ENCODE results near the gene SARDH. TPM values are rescaled to one million over a fixed set of nuclear protein-coding genes. Genes with fewer than 3 reads are reported as not detected.

The SARDH gene
- total and polyA plus RNA-seq, 2 donors (not counting 3 experiments of a cell fraction or from before 2014, with no cell fraction given), result 0.19 to 0.44 TPM

- peaks cover 23% of the 10 kb centered on the region for H3K4me1 ChIP-seq (ENCODE audit: control insufficient read depth, extremely low read depth, insufficient read depth, low read length)
- no peak overlapping the region for H3K4me2 ChIP-seq (ENCODE audit: insufficient read depth, low read length)
- no peak overlapping the region for H3K4me3 ChIP-seq (replicated peaks in 1 of 3; ENCODE audit: insufficient read depth in 1 of 3, low read depth in 1 of 3, low read length in 3 of 3)
- dilution Hi-C loops (cut with MboI; ENCODE audit: extremely low pct_ligation_motif_present, low sequenced_read_pairs), result no loop called here
- H3K9me3 ChIP-seq (replicated peaks; ENCODE audit: control insufficient read depth, insufficient read depth, low read length), result no peaks in the 10 kb centered on the region
- BruUV-seq (replicated peaks), result no TSS peak
- TF ChIP-seq MAX (IDR thresholded peaks at IDR 0.05; ENCODE audit: insufficient read depth, insufficient read length) (peak; percentile 37), FOS (IDR thresholded peaks at IDR 0.05; ENCODE audit: borderline replicate concordance, insufficient read depth, low read length) (no peak)
- ChIA-PET POLR2A (no interaction called here), CTCF (no interaction called here)
- H3K79me2 ChIP-seq (ENCODE audit: control insufficient read depth, insufficient read depth, low read length), result no peaks in the 10 kb centered on the region
- H3K9ac ChIP-seq (replicated peaks; ENCODE audit: extremely low read depth, insufficient read depth, low read length), result no peak overlapping the region
- no peaks in the 10 kb centered on the region for H4K20me1 ChIP-seq (replicated peaks; ENCODE audit: control insufficient read depth, extremely low read depth, insufficient read depth, low read length)
- H2AFZ ChIP-seq (ENCODE audit: low read depth, low read length), result no peak overlapping the region
- H3K27me3 ChIP-seq (ENCODE audit: control insufficient read depth in 2 of 2, insufficient read depth in 2 of 2, low read length in 2 of 2), result no peaks in the 10 kb centered on the region
- peaks cover 0 to 16% of the 10 kb centered on the region in 2 experiments for H3K36me3 ChIP-seq (ENCODE audit: control insufficient read depth in 2 of 2, extremely low read depth in 1 of 2, insufficient read depth in 2 of 2, low read length in 2 of 2)
- DNase-seq (ENCODE audit: low read depth, low spot score), result no peak
- FAIRE-seq, result no peak
- H3K27ac ChIP-seq (ENCODE audit: insufficient read depth, low read depth, low read length), result no peak overlapping the region
- intact Hi-C loops (cut with micrococcal nuclease), result no loop called here
- no peaks in the 10 kb centered on the region for H3K9me1 ChIP-seq (replicated peaks; ENCODE audit: control insufficient read depth, extremely low read depth, insufficient read depth, low read length)
Observed at GRCh38 chr9:133785753-133786370, 47.7 kb upstream of the SARDH start.

- no peak overlapping the region for H3K9ac ChIP-seq (replicated peaks; ENCODE audit: extremely low read depth, insufficient read depth, low read length)
- DNase-seq (ENCODE audit: low read depth, low spot score), result no peak
- H4K20me1 ChIP-seq (replicated peaks; ENCODE audit: control insufficient read depth, extremely low read depth, insufficient read depth, low read length), result no peaks in the 10 kb centered on the region
- peaks cover 0 to 16% of the 10 kb centered on the region in 2 experiments for H3K36me3 ChIP-seq (ENCODE audit: control insufficient read depth in 2 of 2, extremely low read depth in 1 of 2, insufficient read depth in 2 of 2, low read length in 2 of 2)
- no peak overlapping the region for H3K4me2 ChIP-seq (ENCODE audit: insufficient read depth, low read length)
- H3K27me3 ChIP-seq (ENCODE audit: control insufficient read depth in 2 of 2, insufficient read depth in 2 of 2, low read length in 2 of 2), result no peaks in the 10 kb centered on the region
- H3K9me1 ChIP-seq (replicated peaks; ENCODE audit: control insufficient read depth, extremely low read depth, insufficient read depth, low read length), result no peaks in the 10 kb centered on the region
- no peaks in the 10 kb centered on the region for H3K79me2 ChIP-seq (ENCODE audit: control insufficient read depth, insufficient read depth, low read length)
- no peak overlapping the region for H3K4me3 ChIP-seq (replicated peaks in 1 of 3; ENCODE audit: insufficient read depth in 1 of 3, low read depth in 1 of 3, low read length in 3 of 3)
- FAIRE-seq, result no peak
- no peak overlapping the region for H3K27ac ChIP-seq (ENCODE audit: insufficient read depth, low read depth, low read length)
- no peaks in the 10 kb centered on the region for H3K9me3 ChIP-seq (replicated peaks; ENCODE audit: control insufficient read depth, insufficient read depth, low read length)
- no TSS peak for BruUV-seq (replicated peaks)
- TF ChIP-seq EZH2 (IDR thresholded peaks at IDR 0.05; ENCODE audit: borderline replicate concordance, low read depth, low read length, severe bottlenecking) (no peak), CTCF (IDR thresholded peaks at IDR 0.05; ENCODE audit: extremely low read depth in 1 of 2, insufficient read depth in 1 of 2, low read depth in 1 of 2, low read length in 2 of 2) (no peak), POLR2A (IDR thresholded peaks at IDR 0.05; ENCODE audit: low read depth, low read length) (no peak), MYC (IDR thresholded peaks at IDR 0.05; ENCODE audit: low read depth, low read length) (no peak), JUN (IDR thresholded peaks at IDR 0.05; ENCODE audit: borderline replicate concordance, insufficient read depth, insufficient read length, low read depth) (no peak), POLR2AphosphoS5 (IDR thresholded peaks at IDR 0.05; ENCODE audit: insufficient read depth, low read depth, low read length) (no peak), FOS (IDR thresholded peaks at IDR 0.05; ENCODE audit: borderline replicate concordance, insufficient read depth, low read length) (no peak), GATA2 (IDR thresholded peaks at IDR 0.05; ENCODE audit: insufficient read depth, insufficient read length, low read depth, low read length) (no peak), MAX (IDR thresholded peaks at IDR 0.05; ENCODE audit: insufficient read depth, insufficient read length) (no peak)
- intact Hi-C loops (cut with micrococcal nuclease), result loop anchor here (5.0 kb wide), 1 partner anchor 253 kb away; the partner anchor contains the start of gene ADAMTSL2
- CTCF ChIA-PET, result interaction anchor here (0.8 to 5.9 kb wide), 3 partner anchors 9 to 210 kb away, joined by 3 to 232 read pairs (median 4); no protein-coding TSS in a partner anchor
- no peak overlapping the region for H2AFZ ChIP-seq (ENCODE audit: low read depth, low read length)
- dilution Hi-C loops (cut with MboI; ENCODE audit: extremely low pct_ligation_motif_present, low sequenced_read_pairs), result no loop called here
- POLR2A ChIA-PET, result no interaction called here
- H3K4me1 ChIP-seq (ENCODE audit: control insufficient read depth, extremely low read depth, insufficient read depth, low read length), result peaks cover 21% of the 10 kb centered on the region
Observed at GRCh38 chr9:133784731-133785561, 46.8 kb upstream of the SARDH start.
